Activated CD4-positive, alpha-beta memory T cell treated with anti-CD3 and anti-CD28 coated beads, Interleukin-2, amount 10 ng/mL, durations not matched to agents 7 days and 5 days (primary cell): ENCODE measurements around the gene FAM83G. TPM values are rescaled to one million over a fixed set of nuclear protein-coding genes. Genes with fewer than 3 reads are reported as not detected.

ENCODE experiments used
- CTCF ChIA-PET: fragments of 350-600 bp; sonication (Branson Sonifier 250); formaldehyde crosslinking; loops from one replicate; lab custom pipeline; 2021; ENCODE audit warnings: antibody characterized with exemption, inconsistent platforms; lab: Charles Lee
- POLR2A ChIA-PET: fragments of 350-600 bp; sonication (Branson Sonifier 250); formaldehyde crosslinking; loops from one replicate; lab custom pipeline; 2021; ENCODE audit warnings: antibody characterized with exemption; lab: Charles Lee
- DNase-seq: peaks from one replicate; pipeline ENCODE4 v3.0.0-alpha.2; 2020
- H3K27ac Mint-ChIP-seq: one replicate; pipeline ENCODE4 v1.8.0; 2021; ENCODE audit warnings: mild to moderate bottlenecking, mixed read lengths
- H3K27me3 Mint-ChIP-seq: one replicate; pipeline ENCODE4 v1.8.0; 2021; ENCODE audit warnings: mixed read lengths
- H3K36me3 Mint-ChIP-seq: one replicate; pipeline ENCODE4 v1.8.0; 2021; ENCODE audit warnings: low read depth, mixed read lengths
- H3K4me1 Mint-ChIP-seq: one replicate; pipeline ENCODE4 v1.8.0; 2021; ENCODE audit warnings: mixed read lengths
- H3K4me3 Mint-ChIP-seq: one replicate; pipeline ENCODE4 v1.8.0; 2021; ENCODE audit warnings: mild to moderate bottlenecking, mixed read lengths
- H3K9me3 Mint-ChIP-seq: one replicate; pipeline ENCODE4 v1.8.0; 2021; ENCODE audit warnings: mixed read lengths
- total RNA-seq, 2 experiments: library from RNA; stranded (reverse); gene quantifications; one replicate each; pipeline ENCODE4 v1.2.3, GENCODE V29; 2021

FAM83G gene
- total RNA-seq, 2 experiments from 2014 or later, result 6.4 to 6.5 TPM

DNA sequence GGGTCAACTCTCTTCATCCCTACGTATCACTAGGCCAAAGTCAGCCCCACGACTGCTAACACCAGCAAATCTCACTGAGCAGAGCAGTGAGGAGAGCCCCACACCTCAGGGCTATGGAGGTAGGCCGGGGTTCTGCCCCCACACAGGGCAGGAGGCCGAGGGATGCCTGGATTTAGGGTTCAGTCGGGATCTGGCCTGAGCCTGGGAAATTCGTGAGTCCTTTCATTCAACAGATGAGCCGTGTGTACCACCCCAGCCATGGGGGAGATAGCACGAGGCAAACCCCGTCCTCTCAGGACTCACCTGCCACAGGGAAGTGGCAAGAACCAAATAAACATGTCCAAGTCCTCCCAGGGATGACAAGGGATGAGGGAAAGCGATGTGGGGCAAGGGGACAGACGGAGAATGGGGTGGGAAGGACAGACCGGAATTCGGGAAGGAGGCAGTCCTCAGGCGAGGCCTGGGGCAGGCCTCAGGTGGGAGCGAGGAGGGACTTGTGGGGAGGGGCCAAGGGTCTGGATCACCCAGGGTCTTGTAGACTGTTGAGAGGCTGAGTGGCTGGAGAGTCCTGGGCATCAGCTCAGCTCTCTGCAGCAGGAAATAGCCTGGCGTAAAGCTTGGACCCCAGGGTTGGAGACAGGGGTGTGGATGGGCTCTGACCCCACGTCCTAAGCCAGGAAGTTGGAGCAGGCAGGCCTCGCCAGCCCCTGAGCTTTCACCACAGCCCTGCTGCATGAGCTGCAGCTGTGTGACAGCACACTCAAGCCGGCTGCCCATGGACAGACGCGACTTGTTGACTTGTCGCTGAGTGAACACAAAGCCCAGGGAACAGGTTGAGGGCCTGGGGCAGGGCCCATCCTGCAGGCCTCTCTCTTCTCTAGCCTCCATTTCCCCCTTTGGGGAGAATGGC, 7.9 kb upstream of the FAM83G start:
- H3K9me3 Mint-ChIP-seq, result no peaks in the 10 kb centered on the region
- no peaks in the 10 kb centered on the region for H3K4me1 Mint-ChIP-seq
- POLR2A ChIA-PET, result no interaction called here
- no peak overlapping the region for H3K27ac Mint-ChIP-seq
- CTCF ChIA-PET, result no interaction called here
- H3K27me3 Mint-ChIP-seq, result peaks cover 11% of the 10 kb centered on the region
- no peaks in the 10 kb centered on the region for H3K36me3 Mint-ChIP-seq
- DNase-seq, result no peak
- H3K4me3 Mint-ChIP-seq, result no peak overlapping the region

DNA sequence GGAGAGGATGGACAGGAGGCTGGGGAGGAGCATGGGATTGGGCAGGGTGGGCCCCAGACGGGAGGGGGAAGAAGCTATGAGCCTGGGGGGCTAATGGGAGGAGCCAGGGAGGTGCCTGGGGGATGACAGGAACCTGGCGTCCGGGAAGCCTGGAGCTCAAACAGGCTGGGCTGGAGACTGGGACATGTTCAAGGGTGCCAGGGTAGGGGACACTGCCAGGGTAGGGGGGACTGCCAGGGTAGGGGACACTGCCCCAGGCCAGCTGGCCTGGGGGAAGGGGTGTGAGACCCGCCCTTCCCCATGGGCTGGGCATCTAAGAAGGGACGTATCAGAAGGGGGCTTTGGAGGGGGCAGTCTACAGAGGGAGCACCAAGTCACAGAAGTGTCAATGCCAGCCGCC, 7.0 kb upstream of the FAM83G start:
- CTCF ChIA-PET, result no interaction called here
- no peak for DNase-seq
- Mint-ChIP-seq H3K36me3 (no peaks in the 10 kb centered on the region), H3K27ac (no peak overlapping the region), H3K4me1 (no peaks in the 10 kb centered on the region), H3K9me3 (no peaks in the 10 kb centered on the region), H3K27me3 (peaks cover 16% of the 10 kb centered on the region), H3K4me3 (no peak overlapping the region)
- POLR2A ChIA-PET, result no interaction called here

- CTCF ChIA-PET, result no interaction called here
- Mint-ChIP-seq H3K27me3 (peaks cover 18% of the 10 kb centered on the region), H3K27ac (no peak overlapping the region), H3K9me3 (no peaks in the 10 kb centered on the region), H3K4me1 (no peaks in the 10 kb centered on the region), H3K4me3 (no peak overlapping the region), H3K36me3 (no peaks in the 10 kb centered on the region)
- no peak for DNase-seq
- POLR2A ChIA-PET, result no interaction called here
Observed at GRCh38 chr17:19010729-19011505, 6.4 kb upstream of the FAM83G start.

DNA sequence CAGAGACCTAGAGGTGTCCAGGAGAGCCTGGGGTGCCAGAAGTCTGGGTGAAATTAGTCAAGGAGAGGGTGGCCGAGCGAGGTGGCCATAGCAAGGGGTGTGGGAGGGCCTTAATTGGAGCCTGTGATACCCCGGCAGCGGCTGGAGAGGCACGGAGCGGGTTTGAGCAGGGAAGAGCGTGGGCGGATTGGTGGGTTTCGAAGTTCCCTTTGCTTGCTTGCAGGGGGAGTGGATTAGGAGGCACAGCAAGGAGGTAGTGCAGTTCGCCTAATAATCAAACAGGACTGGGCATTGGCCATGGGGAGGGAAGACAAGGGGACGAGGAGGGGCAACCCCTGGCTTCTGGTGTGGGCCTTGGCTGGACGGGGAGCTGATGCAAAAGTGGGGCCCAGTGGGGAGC, 5.4 kb upstream of the FAM83G start:
- CTCF ChIA-PET, result no interaction called here
- Mint-ChIP-seq H3K36me3 (no peaks in the 10 kb centered on the region), H3K9me3 (no peaks in the 10 kb centered on the region), H3K27me3 (peaks cover 17% of the 10 kb centered on the region), H3K4me1 (no peaks in the 10 kb centered on the region), H3K4me3 (no peak overlapping the region), H3K27ac (no peak overlapping the region)
- no peak for DNase-seq
- POLR2A ChIA-PET, result no interaction called here

DNA sequence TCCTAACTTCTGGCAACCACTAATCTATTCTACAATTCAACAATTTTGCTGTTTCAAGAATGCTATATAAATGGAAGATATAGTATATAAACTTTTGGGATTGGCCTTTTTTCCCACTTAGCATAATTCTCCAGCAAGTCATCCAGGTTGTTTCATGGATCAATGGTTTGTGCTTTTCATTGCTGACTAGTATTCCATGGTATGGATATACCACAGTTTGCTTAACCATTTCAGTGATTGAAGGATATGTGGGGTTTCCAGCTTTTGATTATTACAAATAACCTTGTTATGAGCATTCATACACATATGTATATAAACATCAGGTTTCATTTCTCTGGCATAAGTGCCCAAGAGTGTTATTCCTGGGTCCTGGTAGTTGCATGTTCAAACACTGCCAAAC, 2.1 kb upstream of the FAM83G start:
- POLR2A ChIA-PET, result no interaction called here
- H3K9me3 Mint-ChIP-seq, result no peaks in the 10 kb centered on the region
- CTCF ChIA-PET, result interaction anchor here (0.8 to 1.8 kb wide), 2 partner anchors 18 to 45 kb away, joined by 3 to 5 read pairs; no protein-coding TSS in a partner anchor
- H3K27me3 Mint-ChIP-seq, result peaks cover 17% of the 10 kb centered on the region
- H3K36me3 Mint-ChIP-seq, result no peaks in the 10 kb centered on the region
- peaks cover 23% of the 10 kb centered on the region for H3K4me1 Mint-ChIP-seq
- H3K27ac Mint-ChIP-seq, result no peak overlapping the region
- H3K4me3 Mint-ChIP-seq, result no peak overlapping the region
- no peak for DNase-seq

- DNase-seq, result no peak
- H3K4me3 Mint-ChIP-seq, result peak overlapping the region; percentile 27
- ChIA-PET CTCF (interaction anchor here (0.8 to 1.8 kb wide), 2 partner anchors 19 to 45 kb away, joined by 3 to 5 read pairs; no protein-coding TSS in a partner anchor), POLR2A (interaction anchor here (2.7 kb wide), 1 partner anchor 10 kb away, joined by 13 read pairs; no protein-coding TSS in a partner anchor)
- H3K27me3 Mint-ChIP-seq, result peaks cover 14% of the 10 kb centered on the region
- H3K27ac Mint-ChIP-seq, result no peak overlapping the region
- no peaks in the 10 kb centered on the region for H3K9me3 Mint-ChIP-seq
- H3K36me3 Mint-ChIP-seq, result no peaks in the 10 kb centered on the region
- peaks cover 29% of the 10 kb centered on the region for H3K4me1 Mint-ChIP-seq
Observed at GRCh38 chr17:19005789-19006430, 1.3 kb upstream of the FAM83G start.

GRCh38 chr17:19005137-19005773, 691 bp upstream of the FAM83G start:
- H3K27me3 Mint-ChIP-seq, result peaks cover 14% of the 10 kb centered on the region
- H3K4me3 Mint-ChIP-seq, result peak overlapping the region; percentile 56
- H3K27ac Mint-ChIP-seq, result no peak overlapping the region
- no peaks in the 10 kb centered on the region for H3K9me3 Mint-ChIP-seq
- H3K4me1 Mint-ChIP-seq, result peaks cover 29% of the 10 kb centered on the region
- POLR2A ChIA-PET, result interaction anchor here (0.6 to 4.4 kb wide), 9 partner anchors 11 to 146 kb away, joined by 3 to 19 read pairs (median 4); no protein-coding TSS in a partner anchor
- no peak for DNase-seq
- CTCF ChIA-PET, result interaction anchor here (0.6 to 3.2 kb wide), 2 partner anchors 44 to 159 kb away, joined by 4 to 15 read pairs; no protein-coding TSS in a partner anchor
- H3K36me3 Mint-ChIP-seq, result no peaks in the 10 kb centered on the region

DNA sequence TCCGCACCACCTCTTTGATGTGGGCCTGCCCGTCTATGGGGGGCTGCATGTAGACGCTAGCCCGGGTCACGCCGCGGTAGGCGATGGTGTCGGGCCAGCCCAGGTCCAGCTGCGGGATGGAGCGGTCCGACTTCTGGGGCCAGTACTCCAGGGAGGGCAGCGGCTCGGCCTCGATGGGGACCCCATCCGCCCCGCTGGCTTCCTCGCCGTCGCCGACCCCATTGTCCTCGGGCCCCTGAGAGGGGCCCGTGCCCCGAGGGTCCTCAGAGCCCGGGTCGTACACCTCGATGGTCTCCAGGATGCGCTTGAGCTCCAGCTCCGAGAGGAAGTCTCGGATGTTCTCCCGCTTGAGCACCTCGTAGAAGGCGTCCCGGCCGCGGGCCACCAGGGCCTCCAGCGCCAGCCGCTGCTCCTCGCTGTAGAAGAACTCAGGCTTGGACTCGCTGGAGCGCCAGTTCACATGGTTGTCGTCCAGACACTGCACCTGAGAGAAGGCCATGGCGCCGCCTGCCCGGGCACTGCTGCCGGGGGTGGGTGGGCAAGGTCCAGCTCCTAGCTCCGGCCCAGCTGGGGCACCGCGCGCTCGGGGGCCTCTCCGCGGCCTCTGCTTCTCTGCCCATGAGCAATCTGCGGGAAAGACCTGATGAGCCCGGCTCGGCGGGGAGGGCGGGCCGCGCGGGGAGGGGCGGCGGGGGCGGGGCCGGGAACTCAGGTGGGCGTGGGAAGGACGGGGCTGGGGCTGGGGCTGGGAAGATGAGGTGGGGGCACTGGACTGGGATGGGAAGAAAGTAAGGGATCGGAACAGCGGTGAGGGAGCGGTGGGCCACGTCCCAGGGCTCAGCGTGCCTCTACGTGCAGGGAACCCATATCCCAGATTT, 782 bp downstream of the FAM83G start:
- H3K4me3 Mint-ChIP-seq, result peak overlapping the region; percentile 81
- peaks cover 29% of the 10 kb centered on the region for H3K4me1 Mint-ChIP-seq
- H3K36me3 Mint-ChIP-seq, result no peaks in the 10 kb centered on the region
- peak; percentile 30 for DNase-seq
- peak overlapping the region; percentile 64 for H3K27ac Mint-ChIP-seq
- CTCF ChIA-PET, result interaction anchor here (1.2 to 3.2 kb wide), 2 partner anchors 43 to 145 kb away, joined by 3 to 15 read pairs; no protein-coding TSS in a partner anchor
- POLR2A ChIA-PET, result interaction anchor here (0.8 to 4.4 kb wide), 6 partner anchors 12 to 145 kb away, joined by 4 to 19 read pairs (median 6); no protein-coding TSS in a partner anchor
- H3K9me3 Mint-ChIP-seq, result no peaks in the 10 kb centered on the region
- peaks cover 14% of the 10 kb centered on the region for H3K27me3 Mint-ChIP-seq

DNA sequence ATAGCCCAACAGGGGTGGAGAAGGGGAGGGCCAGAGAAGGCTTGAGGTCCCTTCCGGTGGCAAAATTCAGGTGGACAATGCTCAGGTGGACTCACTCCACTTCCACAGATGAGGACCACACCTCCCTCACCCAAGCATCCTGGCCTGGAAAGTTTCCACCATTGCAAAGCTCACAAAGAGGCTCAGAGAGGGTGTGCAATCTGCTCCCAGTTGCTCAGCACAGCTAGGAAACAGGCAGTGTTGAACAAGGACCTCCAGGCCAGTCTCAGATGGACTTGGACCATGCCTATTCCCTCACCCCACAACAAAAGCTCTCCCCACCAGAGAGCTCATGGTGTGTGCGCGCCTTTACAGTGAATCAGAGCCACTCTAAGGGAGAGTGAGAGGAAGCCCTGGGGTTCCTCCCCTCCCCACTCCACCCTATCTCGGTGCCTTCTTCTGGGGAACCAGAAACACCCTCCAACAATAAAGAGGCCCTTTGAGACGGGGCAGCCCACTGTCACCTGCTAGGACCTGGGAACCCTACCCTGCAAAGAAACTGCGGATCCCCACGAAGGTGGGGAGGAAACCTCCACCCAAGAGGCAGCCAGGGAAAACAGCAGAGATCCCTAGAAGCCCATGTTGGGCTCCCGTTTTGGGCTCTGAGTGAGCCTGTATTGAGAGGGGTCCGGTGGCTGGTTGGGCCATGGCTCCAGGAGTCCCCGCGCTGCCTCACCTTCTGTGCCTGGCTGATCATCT, 1.6 kb downstream of the FAM83G start:
- Mint-ChIP-seq H3K27ac (no peak overlapping the region), H3K27me3 (peaks cover 13% of the 10 kb centered on the region), H3K4me1 (peaks cover 29% of the 10 kb centered on the region), H3K4me3 (peak overlapping the region; percentile 39), H3K9me3 (no peaks in the 10 kb centered on the region), H3K36me3 (no peaks in the 10 kb centered on the region)
- CTCF ChIA-PET, result interaction anchor here (1.1 to 3.2 kb wide), 3 partner anchors 42 to 377 kb away, joined by 3 to 15 read pairs (median 3); no protein-coding TSS in a partner anchor
- POLR2A ChIA-PET, result interaction anchor here (2.3 to 4.4 kb wide), 3 partner anchors 11 to 144 kb away, joined by 7 to 19 read pairs (median 13); no protein-coding TSS in a partner anchor
- DNase-seq, result no peak

- ChIA-PET POLR2A (interaction anchor here (1.2 to 4.4 kb wide), 2 partner anchors 10 to 12 kb away, joined by 3 to 19 read pairs; no protein-coding TSS in a partner anchor), CTCF (interaction anchor here (1.1 to 3.2 kb wide), 2 partner anchors 41 to 377 kb away, joined by 3 to 15 read pairs; no protein-coding TSS in a partner anchor)
- H3K36me3 Mint-ChIP-seq, result peaks cover 4% of the 10 kb centered on the region
- H3K4me3 Mint-ChIP-seq, result no peak overlapping the region
- no peak for DNase-seq
- no peaks in the 10 kb centered on the region for H3K9me3 Mint-ChIP-seq
- peaks cover 29% of the 10 kb centered on the region for H3K4me1 Mint-ChIP-seq
- H3K27ac Mint-ChIP-seq, result no peak overlapping the region
- H3K27me3 Mint-ChIP-seq, result peaks cover 5% of the 10 kb centered on the region
Observed at GRCh38 chr17:19001907-19002590, 2.5 kb downstream of the FAM83G start.
